T-helper 1 cell treated with Interleukin-12 subunit alpha and Interleukin-12 subunit beta and Interleukin-4 antibody, amounts not matched to agents 30 ng/mL and 1 ng/mL, for 36 hours (primary cell): ENCODE results near the gene STRN3. TPM values are rescaled to one million over a fixed set of nuclear protein-coding genes. Genes with fewer than 3 reads are reported as not detected.
"Not testable (repeated sequence)": the region's sequence is repeated elsewhere in the genome, so short reads cannot be mapped to it uniquely, and the experiment has no call there.

Source experiments
- intact Hi-C: fragments of 100-400 bp; cut with micrococcal nuclease; formaldehyde crosslinking; loops from one replicate; pipeline ENCODE4 v1.15.1; 2024
- total RNA-seq: library from RNA; stranded (reverse); gene quantifications from 2 replicates; pipeline ENCODE4 v1.2.3, GENCODE V29; 2022

STRN3 gene
- total RNA-seq, result 23.5 and 26.8 TPM in 2 replicates

GRCh38 chr14:31026077-31026449 is at the start of gene STRN3:
TSS of gene STRN3 (minus strand) at chr14:31026379. CDS start at chr14:31026185, 194 bp downstream.
- intact Hi-C loops, result loop anchor here (1.0 to 5.0 kb wide), 10 partner anchors 46 to 1177 kb away; partner anchors contain the start of genes DTD2, G2E3, HEATR5A and HECTD1

GRCh38 chr14:31075144-31075543 is 49.0 kb upstream of the STRN3 start:
- intact Hi-C loops, result no loop called here

GRCh38 chr14:31071151-31071550 is 45.0 kb upstream of the STRN3 start:
- intact Hi-C loops, result no loop called here

DNA sequence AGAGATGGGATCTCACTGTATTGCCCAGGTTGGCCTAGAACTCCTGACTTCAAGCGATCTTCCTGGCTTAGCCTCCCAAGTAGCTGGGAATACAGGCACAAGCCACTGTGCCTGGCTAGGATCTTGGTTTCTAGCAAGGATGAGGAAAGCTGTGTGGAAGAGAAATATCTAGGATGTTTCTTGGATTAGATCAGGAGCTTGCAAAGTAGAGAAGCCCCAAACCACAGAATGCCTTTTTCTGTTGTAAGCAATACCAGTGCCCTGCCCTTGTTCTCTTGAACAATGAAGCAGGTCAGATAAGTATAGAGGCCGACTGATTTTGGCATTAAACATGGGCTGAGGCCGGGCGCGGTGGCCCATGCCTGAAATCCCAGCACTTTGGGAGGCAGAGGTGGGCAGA is 44.3 kb upstream of the STRN3 start:
- intact Hi-C loops, result no loop called here

DNA sequence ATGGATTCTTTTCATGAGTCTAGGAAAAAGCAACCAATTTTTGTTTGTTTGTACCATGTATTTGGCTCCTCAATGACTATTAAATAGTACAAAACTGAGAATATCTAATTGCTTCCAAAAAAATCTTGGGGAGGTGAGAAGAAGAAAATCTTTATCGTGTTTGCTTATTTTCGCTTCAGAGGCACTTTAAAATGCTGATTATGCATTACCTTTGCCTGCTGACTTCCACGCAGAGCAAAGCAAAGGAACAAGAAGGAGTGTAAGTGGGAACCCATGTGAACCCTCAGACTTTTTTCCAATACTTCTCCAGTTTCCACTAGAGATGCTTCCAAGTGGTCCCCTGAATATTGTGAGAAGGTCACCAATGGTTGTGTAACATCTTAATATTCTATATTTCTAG is 43.2 kb upstream of the STRN3 start:
- intact Hi-C loops, result no loop called here

- intact Hi-C loops, result no loop called here
Observed at GRCh38 chr14:31068235-31068634, 42.1 kb upstream of the STRN3 start.

DNA sequence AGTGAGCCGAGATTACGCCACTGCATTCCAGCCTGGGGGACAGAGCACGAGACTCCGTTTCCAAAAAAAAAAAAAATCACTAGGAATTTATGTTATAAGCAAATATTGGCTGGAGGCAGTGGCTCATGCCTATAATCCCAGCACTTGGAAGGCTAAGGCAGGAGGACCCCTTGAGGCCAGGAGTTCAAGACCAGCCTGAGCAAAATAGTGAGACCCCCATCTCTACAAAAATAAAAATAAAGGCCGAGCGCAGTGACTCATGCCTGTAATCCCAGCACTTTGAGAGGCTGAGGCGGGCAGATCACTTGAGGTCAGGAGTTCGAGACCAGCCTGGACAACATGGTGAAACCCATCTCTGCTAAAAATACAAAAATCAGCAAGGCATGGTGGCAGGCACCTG is 36.7 kb upstream of the STRN3 start:
- intact Hi-C loops, result not testable (repeated sequence)

GRCh38 chr14:31060253-31060875 is 34.2 kb upstream of the STRN3 start:
- intact Hi-C loops, result no loop called here

DNA sequence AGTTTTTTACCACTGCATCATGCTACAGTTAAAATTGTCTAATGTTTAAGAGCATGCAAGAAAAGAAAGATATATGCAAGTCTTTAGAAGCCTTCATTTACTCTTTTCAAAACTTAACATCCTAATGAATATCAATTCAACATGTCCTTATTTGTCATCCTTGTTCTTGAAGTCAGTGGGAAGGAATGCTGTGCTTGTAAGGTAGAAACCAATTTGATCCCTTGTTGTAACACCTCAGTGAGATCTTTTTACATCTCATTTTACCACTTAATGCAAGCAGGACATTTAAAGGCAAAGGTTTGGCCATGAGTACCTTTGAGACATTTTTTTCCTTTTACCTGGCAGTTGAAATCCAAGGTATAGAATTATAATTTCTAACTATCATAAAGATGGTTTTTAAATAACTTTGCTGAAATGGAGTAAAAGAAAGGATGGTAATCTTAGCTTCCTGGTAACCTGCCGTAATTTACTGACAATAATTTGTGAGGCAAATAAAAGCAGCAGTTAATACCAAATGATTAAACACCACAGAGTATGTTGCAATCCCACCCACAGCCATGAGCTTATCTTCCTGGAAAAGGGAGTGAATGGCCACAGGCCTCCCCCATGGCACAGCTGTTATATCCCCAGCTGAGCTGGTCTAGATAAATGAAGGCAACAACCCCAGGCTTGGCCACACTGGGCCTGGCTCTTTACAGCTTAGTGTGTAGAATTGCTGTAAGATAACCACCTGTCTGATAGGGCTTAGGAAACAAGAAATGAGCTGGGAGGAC is 33.2 kb upstream of the STRN3 start:
- intact Hi-C loops, result no loop called here

DNA sequence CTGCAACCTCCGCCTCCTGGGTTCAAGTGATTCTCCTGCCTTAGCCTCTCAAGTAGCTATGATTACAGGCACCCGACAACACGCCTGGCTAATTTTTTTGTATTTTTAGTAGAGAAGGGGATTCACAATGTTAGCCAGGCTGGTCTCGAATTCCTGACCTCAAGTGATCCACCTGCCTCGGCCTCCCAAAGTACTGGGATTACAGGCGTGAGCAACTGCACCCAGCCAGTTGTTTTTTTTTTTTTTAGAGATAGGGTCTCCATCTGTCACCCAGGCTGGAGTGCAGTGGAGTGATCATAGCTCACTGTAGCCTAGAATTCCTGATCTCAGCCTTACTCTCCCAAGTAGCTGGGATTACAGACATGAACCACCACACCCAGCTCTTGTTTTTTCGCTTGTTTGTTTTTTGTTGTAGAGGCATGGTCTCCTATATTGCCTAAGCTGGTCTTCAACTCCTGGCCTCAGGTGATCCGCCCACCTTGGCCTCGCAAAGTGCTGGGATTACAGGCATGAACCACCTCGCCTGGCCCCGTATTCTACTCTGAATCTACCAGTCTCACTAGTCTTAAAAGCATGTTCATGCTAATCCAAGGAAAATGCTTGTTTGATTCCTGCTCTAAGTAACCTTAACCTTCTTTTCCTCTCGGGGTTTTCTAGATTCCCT is 31.7 kb upstream of the STRN3 start:
- intact Hi-C loops, result no loop called here

GRCh38 chr14:31057035-31057434 is 30.9 kb upstream of the STRN3 start:
- intact Hi-C loops, result no loop called here

DNA sequence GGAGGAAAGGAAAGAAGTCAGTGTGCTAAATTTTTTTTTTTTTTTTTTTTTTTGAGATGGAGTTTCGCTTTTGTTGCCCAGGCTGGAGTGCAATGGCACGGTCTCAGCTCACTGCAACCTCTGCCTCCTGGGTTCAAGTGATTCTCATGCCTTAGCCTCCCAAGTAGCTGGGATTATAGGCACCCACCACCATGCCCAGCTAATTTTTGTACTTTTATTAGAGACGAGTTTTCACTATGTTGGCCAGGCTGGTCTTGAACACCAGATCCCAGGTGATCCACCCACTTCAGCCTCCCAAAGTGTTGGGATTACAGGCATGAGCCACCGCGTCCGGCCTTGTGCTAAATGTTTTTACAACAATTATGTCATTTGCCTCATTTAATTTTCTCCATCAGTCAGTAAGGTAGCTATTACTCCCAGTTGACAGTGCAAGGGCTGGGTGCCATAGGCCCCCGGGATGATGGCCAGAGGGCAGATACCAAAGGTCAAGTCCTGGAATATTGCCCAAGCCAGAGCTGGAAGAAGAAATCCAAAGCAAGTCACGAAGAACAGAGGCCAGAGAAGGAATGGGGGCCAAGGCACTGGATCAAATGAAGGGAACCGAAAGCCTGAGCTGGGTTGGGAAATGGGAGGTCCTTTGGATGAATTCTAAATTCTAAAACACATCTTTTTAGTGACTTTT is 26.9 kb upstream of the STRN3 start:
- intact Hi-C loops, result not testable (repeated sequence)

DNA sequence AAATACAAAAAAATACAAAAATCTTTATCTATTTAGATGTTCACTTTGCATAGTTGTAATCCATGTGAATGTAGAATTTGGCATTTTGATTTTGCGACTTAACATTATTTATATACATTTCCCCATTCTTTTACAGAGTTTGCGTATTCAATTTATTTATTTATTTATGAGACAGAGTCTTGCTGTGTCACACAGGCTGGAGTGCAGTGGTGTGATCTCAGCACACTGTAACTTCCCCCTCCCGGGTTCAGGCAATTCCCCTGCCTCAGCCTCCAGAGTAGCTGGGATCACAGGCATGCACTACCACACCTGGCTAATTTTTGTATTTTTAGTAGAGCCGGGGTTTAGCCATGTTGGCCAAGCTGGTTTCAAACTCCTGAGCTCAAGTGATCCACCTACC is 25.3 kb upstream of the STRN3 start:
- intact Hi-C loops, result no loop called here

DNA sequence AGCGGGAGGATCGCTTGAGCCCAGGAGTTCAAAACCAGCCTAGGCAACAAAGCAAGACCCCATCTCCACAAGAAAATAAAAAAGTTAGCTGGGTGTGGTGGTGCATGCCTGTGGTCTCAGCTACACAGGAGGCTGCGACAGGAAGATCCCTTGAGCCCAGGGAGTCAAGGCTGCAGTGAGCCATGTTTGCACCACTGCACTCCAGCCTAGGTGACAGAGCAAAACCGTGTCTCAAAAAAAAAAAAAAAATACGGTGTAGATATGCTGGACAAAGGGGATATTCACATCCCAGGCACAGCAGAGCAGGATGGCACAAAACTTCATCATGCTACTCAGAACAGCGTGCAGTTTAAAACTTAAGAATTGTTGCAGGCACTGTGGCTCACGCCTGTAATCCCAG is 24.8 kb upstream of the STRN3 start:
- intact Hi-C loops, result no loop called here

GRCh38 chr14:31047503-31047902 is 21.3 kb upstream of the STRN3 start:
- intact Hi-C loops, result no loop called here

DNA sequence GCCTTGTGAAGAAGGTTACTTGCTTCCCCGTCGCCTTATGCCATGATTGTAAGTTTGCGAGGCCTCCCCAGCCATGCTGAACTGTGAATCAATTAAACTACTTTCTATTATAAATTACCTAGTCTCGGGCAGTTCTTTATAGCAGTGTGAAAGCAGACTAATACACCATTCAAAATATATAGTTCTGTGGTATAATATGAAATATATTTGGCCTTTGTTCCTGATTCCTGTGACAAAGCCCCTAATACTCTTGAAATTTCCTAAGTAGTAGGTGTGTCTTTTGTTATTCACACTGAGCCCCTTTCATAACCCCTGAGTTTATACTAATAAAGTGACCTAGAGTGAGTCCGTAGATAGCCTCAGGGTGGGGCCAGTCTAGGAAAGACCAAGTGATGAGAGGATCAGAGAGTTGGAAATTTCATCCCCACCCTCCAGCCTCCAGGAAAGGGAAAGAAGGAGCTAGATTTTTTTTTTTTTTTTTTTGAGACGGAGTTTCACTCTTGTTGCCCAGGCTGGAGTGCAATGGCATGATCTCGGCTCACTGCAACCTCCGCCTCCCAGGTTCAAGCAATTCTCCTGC is 19.4 kb upstream of the STRN3 start:
- intact Hi-C loops, result no loop called here

GRCh38 chr14:31043379-31043778 is 17.2 kb upstream of the STRN3 start:
- intact Hi-C loops, result no loop called here

DNA sequence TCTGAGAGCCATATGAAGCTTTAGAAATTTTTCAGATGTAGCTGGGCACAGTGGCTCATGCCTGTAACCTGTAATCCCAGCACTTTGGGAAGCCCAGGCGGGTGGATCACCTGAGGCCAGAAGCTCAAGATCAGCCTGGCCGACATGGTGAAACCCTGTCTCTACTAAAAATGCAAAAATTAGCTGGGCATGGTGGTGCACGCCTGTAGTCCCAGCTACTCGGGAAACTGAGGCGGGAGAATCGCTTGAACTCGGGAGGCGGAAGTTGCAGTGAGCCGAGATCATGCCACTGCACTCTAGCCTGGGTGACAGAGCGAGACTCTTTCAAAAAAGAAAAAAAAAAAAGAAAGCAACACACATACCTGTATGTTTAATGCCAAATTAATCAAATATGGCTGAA is 16.7 kb upstream of the STRN3 start:
- intact Hi-C loops, result not testable (repeated sequence)

GRCh38 chr14:31042300-31042699 is 16.1 kb upstream of the STRN3 start:
- intact Hi-C loops, result no loop called here

DNA sequence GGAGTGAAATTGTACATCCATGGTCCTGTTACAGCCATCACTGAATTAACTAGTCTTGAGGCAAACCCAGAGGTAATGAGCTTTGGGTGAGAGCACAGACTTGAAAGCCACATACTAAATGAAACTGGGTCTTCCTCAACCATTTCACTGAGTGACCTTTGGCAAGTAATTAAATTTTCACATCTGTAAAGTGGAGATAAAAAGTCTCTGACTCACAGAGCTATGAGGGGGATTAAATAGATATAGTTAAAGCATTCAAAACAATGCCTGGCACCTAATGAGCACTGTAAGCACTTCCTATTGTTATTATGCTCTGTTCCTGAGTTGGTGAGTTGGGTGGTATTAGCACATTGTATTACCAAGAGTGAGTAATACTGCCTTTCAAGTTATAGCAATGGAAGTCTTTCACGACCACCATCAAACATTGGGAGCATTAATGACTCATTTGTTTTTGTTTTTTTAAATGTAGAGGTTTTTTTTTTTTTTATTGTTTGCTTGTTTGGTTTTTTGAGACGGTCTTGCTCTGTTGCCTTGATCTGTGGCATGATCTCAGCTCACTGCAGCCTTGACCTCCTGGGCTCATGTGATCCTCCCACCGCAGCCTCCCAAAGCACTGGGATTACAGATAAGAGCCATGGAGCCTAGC is 12.5 kb upstream of the STRN3 start:
- intact Hi-C loops, result no loop called here

GRCh38 chr14:31037709-31038221 is 11.6 kb upstream of the STRN3 start:
- intact Hi-C loops, result no loop called here
